Keratinocyte (primary cell): Measurements from ENCODE around the gene ADRA1B. TPM values are rescaled to one million over a fixed set of nuclear protein-coding genes. Genes with fewer than 3 reads are reported as not detected.

Source experiments
- DNase-seq: peaks from one replicate; pipeline ENCODE4 v3.0.0-alpha.2; 2011; ENCODE audit warnings: low read depth, missing footprints, low spot score
- FAIRE-seq: peaks from 2 replicates; lab custom pipeline; 2011; peaks lifted over from hg19 to GRCh38; lab: Jason Lieb, UNC
- H2AFZ ChIP-seq: 2 replicates; pipeline ENCODE4 v1.6.0; 2012; ENCODE audit warnings: low read length, control low read depth, inconsistent platforms; ENCODE audit not compliant: control insufficient read depth
- H3K27ac ChIP-seq: 2 replicates; pipeline ENCODE4 v1.5.1; 2011; ENCODE audit warnings: low read length; ENCODE audit not compliant: control insufficient read depth, insufficient read depth
- H3K27me3 ChIP-seq: 3 replicates; pipeline ENCODE4 v1.6.0; 2011; ENCODE audit warnings: low read length; ENCODE audit not compliant: control insufficient read depth, insufficient read depth; ENCODE audit errors: extremely low read depth
- H3K36me3 ChIP-seq, 2 experiments: 2 replicates in 1 of 2; 3 replicates in 1 of 2; pipeline ENCODE4 v1.5.1; 2011; ENCODE audit warnings: low read length in 2 of 2, mild to moderate bottlenecking in 1 of 2; ENCODE audit not compliant: control insufficient read depth in 2 of 2, insufficient read depth in 2 of 2; ENCODE audit errors: extremely low read depth in 1 of 2
- H3K4me1 ChIP-seq: 3 replicates; pipeline ENCODE4 v1.5.1; 2011; ENCODE audit warnings: low read length; ENCODE audit not compliant: control insufficient read depth, insufficient read depth; ENCODE audit errors: extremely low read depth
- H3K4me2 ChIP-seq: 3 replicates; pipeline ENCODE4 v1.6.0; 2011; ENCODE audit warnings: low read depth, low read length; ENCODE audit not compliant: control insufficient read depth, insufficient read depth; ENCODE audit errors: extremely low read depth
- H3K4me3 ChIP-seq, 3 experiments: fragments of 200-600 bp in 1 of 3; sonication (generic) in 1 of 3; 2 replicates in 2 of 3; 3 replicates in 1 of 3; pipeline ENCODE4 v1.5.1; 2011 to 2016; ENCODE audit warnings: low read length in 3 of 3, mild to moderate bottlenecking in 3 of 3, control low read depth in 2 of 3, inconsistent platforms in 1 of 3, low read depth in 1 of 3, mixed read lengths in 1 of 3, mixed run types in 1 of 3, moderate library complexity in 1 of 3; ENCODE audit not compliant: control insufficient read depth in 2 of 3, insufficient read depth in 2 of 3; ENCODE audit errors: extremely low read depth in 1 of 3
- H3K79me2 ChIP-seq: 2 replicates; pipeline ENCODE4 v1.6.0; 2012; ENCODE audit warnings: low read length; ENCODE audit not compliant: control insufficient read depth, insufficient read depth
- H3K9ac ChIP-seq: 3 replicates; pipeline ENCODE4 v1.6.0; 2011; ENCODE audit warnings: low read length; ENCODE audit not compliant: control insufficient read depth, insufficient read depth; ENCODE audit errors: extremely low read depth
- H3K9me1 ChIP-seq: 3 replicates; pipeline ENCODE4 v1.6.0; 2011; ENCODE audit warnings: low read length; ENCODE audit not compliant: control insufficient read depth, insufficient read depth; ENCODE audit errors: extremely low read depth
- H3K9me3 ChIP-seq: 2 replicates; pipeline ENCODE4 v1.5.1; 2012; ENCODE audit warnings: low read depth, low read length; ENCODE audit not compliant: control insufficient read depth
- H4K20me1 ChIP-seq: 3 replicates; pipeline ENCODE4 v1.6.0; 2011; ENCODE audit warnings: low read length; ENCODE audit not compliant: control insufficient read depth, insufficient read depth; ENCODE audit errors: extremely low read depth
- CTCF ChIP-seq, 3 experiments: IDR thresholded peaks in 1 of 3; conservative IDR thresholded peaks in 1 of 3; optimal IDR thresholded peaks in 1 of 3; 2 replicates in 2 of 3; 3 replicates in 1 of 3; pipeline versions ENCODE3 to v1.5.1; 2011; ENCODE audit warnings: low read length in 3 of 3, mild to moderate bottlenecking in 3 of 3, moderate library complexity in 2 of 3, control low read depth in 1 of 3, inconsistent platforms in 1 of 3; ENCODE audit not compliant: insufficient read depth in 2 of 3; ENCODE audit errors: extremely low read depth in 1 of 3
- EZH2 ChIP-seq: IDR thresholded peaks from one replicate; pipeline ENCODE4 v1.6.1; 2012; ENCODE audit warnings: inconsistent platforms, mild to moderate bottlenecking, low read length, moderate library complexity
- dilution Hi-C: fragments of 300-500 bp; cut with MboI; formaldehyde crosslinking; loops from one replicate; pipeline ENCODE4 v1.7.0; 2020; ENCODE audit warnings: low sequenced_read_pairs; ENCODE audit not compliant: extremely low pct_ligation_motif_present
- polyA plus RNA-seq, 5 experiments: library from polyadenylated mRNA; depleted of rRNA in 3 of 5; stranded (reverse) in 3 of 5; stranded (forward) in 1 of 5; unstranded in 1 of 5; fragments of >200 nt; gene quantifications; 1 replicate in 1 of 5; 2 replicates in 3 of 5; 3 replicates in 1 of 5; pipeline versions ENCODE4 v1.2.1 to v1.2.3, GENCODE V29; 2011 to 2012; ENCODE audit warnings: missing spikeins in 2 of 5, low read depth in 1 of 5, low replicate concordance in 1 of 5

ADRA1B gene
- polyA plus RNA-seq, 1 donor (not counting 4 experiments of a cell fraction or from before 2014, with no cell fraction given) = 0.18 TPM

- FAIRE-seq (no peak), DNase-seq (no peak)
- Histone ChIP-seq H3K79me2 (no peaks in the 10 kb centered on the region), H4K20me1 (no peaks in the 10 kb centered on the region), H3K4me3 (no peak overlapping the region), H3K36me3 (no peaks in the 10 kb centered on the region), H3K9me1 (no peaks in the 10 kb centered on the region), H3K27me3 (no peaks in the 10 kb centered on the region), H3K27ac (no peak overlapping the region), H3K9ac (no peak overlapping the region), H3K4me2 (no peak overlapping the region), H3K4me1 (peaks cover 68% of the 10 kb centered on the region), H3K9me3 (no peaks in the 10 kb centered on the region), H2AFZ (no peak overlapping the region)
- dilution Hi-C loops = no loop called here
- TF ChIP-seq EZH2 = no peak
- no peak for TF ChIP-seq CTCF (optimal IDR thresholded peaks at IDR 0.05 in 1 of 3, IDR thresholded peaks at IDR 0.05 in 1 of 3, conservative IDR thresholded peaks at IDR 0.05 in 1 of 3; ENCODE audit: extremely low read depth in 1 of 3, insufficient read depth in 2 of 3, low read length in 3 of 3)
Measured at GRCh38 chr5:159901308-159901707, 15.0 kb upstream of the ADRA1B start.

GRCh38 chr5:159901772-159902171 lies 14.5 kb upstream of the ADRA1B start:
- H3K9ac ChIP-seq = no peak overlapping the region
- H3K9me1 ChIP-seq = no peaks in the 10 kb centered on the region
- H3K4me1 ChIP-seq = peaks cover 72% of the 10 kb centered on the region
- FAIRE-seq (no peak), DNase-seq (no peak)
- no peaks in the 10 kb centered on the region for H4K20me1 ChIP-seq
- H3K4me3 ChIP-seq = no peak overlapping the region
- H3K27ac ChIP-seq = no peak overlapping the region
- dilution Hi-C loops = no loop called here
- H3K27me3 ChIP-seq = no peaks in the 10 kb centered on the region
- TF ChIP-seq EZH2 (no peak), CTCF (optimal IDR thresholded peaks at IDR 0.05 in 1 of 3, IDR thresholded peaks at IDR 0.05 in 1 of 3, conservative IDR thresholded peaks at IDR 0.05 in 1 of 3; ENCODE audit: extremely low read depth in 1 of 3, insufficient read depth in 2 of 3, low read length in 3 of 3) (no peak)
- H3K79me2 ChIP-seq = no peaks in the 10 kb centered on the region
- no peak overlapping the region for H2AFZ ChIP-seq
- H3K4me2 ChIP-seq = no peak overlapping the region
- no peaks in the 10 kb centered on the region for H3K9me3 ChIP-seq
- no peaks in the 10 kb centered on the region for H3K36me3 ChIP-seq
